Measurements from ENCODE around the gene HNMT. TPM values are rescaled to one million over a fixed set of nuclear protein-coding genes. Genes with fewer than 3 reads are reported as not detected.

HNMT gene
- total and polyA plus RNA-seq, 2 donors (not counting 1 experiment from before 2014, with no cell fraction given), result 0.24 TPM; not detected in 1

GRCh38 chr2:138035608-138036217 lies 71.4 kb downstream of the HNMT start:
- H3K27me3 Mint-ChIP-seq, result no peaks in the 10 kb centered on the region
- no peaks in the 10 kb centered on the region for H4K20me1 ChIP-seq (ENCODE audit: control insufficient read depth, insufficient read depth, low read length, poor library complexity, severe bottlenecking)
- no peak overlapping the region for H2AFZ ChIP-seq (ENCODE audit: insufficient read depth, low read depth, low read length, poor library complexity, severe bottlenecking)
- H3K9ac ChIP-seq (ENCODE audit: low read length), result no peak overlapping the region
- no peak overlapping the region for H3K27ac ChIP-seq (ENCODE audit: low read length in 2 of 2)
- ATAC-seq (ENCODE audit: low read depth) (no peak), DNase-seq (no peak)
- ChIA-PET CTCF (no interaction called here), POLR2A (no interaction called here)
- no peaks in the 10 kb centered on the region for H3K79me2 ChIP-seq (ENCODE audit: control insufficient read depth, insufficient read depth, low read length)
- TF ChIP-seq EZH2 (IDR thresholded peaks at IDR 0.05; ENCODE audit: borderline replicate concordance, insufficient read depth, low read depth, low read length, poor library complexity, severe bottlenecking) (no peak), CTCF (IDR thresholded peaks at IDR 0.05) (no peak)
- H3K4me2 ChIP-seq (replicated peaks; ENCODE audit: low read depth, low read length, poor library complexity, severe bottlenecking), result no peak overlapping the region
- no peak overlapping the region for H3K27ac Mint-ChIP-seq
- no peak overlapping the region for H3K4me3 ChIP-seq (ENCODE audit: control extremely low read depth in 1 of 5, extremely low read depth in 1 of 5, insufficient read depth in 1 of 5, low read depth in 2 of 5, low read length in 4 of 5)
- intact Hi-C loops (cut with micrococcal nuclease), result no loop called here
- no peaks in the 10 kb centered on the region for H3K9me3 ChIP-seq (ENCODE audit: control extremely low read depth in 1 of 3, control insufficient read depth in 2 of 3, insufficient read depth in 1 of 3, low read length in 2 of 3)
- no peaks in the 10 kb centered on the region for H3K27me3 ChIP-seq (replicated peaks in 1 of 4; ENCODE audit: control extremely low read depth in 1 of 4, control insufficient read depth in 3 of 4, insufficient read depth in 4 of 4, low read length in 3 of 4)
- no peaks in the 10 kb centered on the region for H3K36me3 ChIP-seq (replicated peaks in 1 of 2; ENCODE audit: control extremely low read depth in 1 of 2, control insufficient read depth in 1 of 2, extremely low read depth in 1 of 2, insufficient read depth in 2 of 2, low read length in 1 of 2)
- no peak overlapping the region for H3K4me3 Mint-ChIP-seq
- WGBS (ENCODE audit: insufficient coverage), result 78% methylated on average over 1 of the region's 4 CpGs
- H3K4me1 ChIP-seq (ENCODE audit: control insufficient read depth in 2 of 2, insufficient read depth in 2 of 2, low read length in 2 of 2), result no peaks in the 10 kb centered on the region
- no peaks in the 10 kb centered on the region for H3K4me1 Mint-ChIP-seq
- no peaks in the 10 kb centered on the region for H3K9me3 Mint-ChIP-seq (ENCODE audit: insufficient read depth)

- H3K27me3 Mint-ChIP-seq, result no peaks in the 10 kb centered on the region
- Histone ChIP-seq H3K9me3 (ENCODE audit: control extremely low read depth in 1 of 3, control insufficient read depth in 2 of 3, insufficient read depth in 1 of 3, low read length in 2 of 3) (no peaks in the 10 kb centered on the region), H2AFZ (ENCODE audit: insufficient read depth, low read depth, low read length, poor library complexity, severe bottlenecking) (no peak overlapping the region), H3K4me2 (replicated peaks; ENCODE audit: low read depth, low read length, poor library complexity, severe bottlenecking) (no peak overlapping the region), H3K4me3 (ENCODE audit: control extremely low read depth in 1 of 5, extremely low read depth in 1 of 5, insufficient read depth in 1 of 5, low read depth in 2 of 5, low read length in 4 of 5) (no peak overlapping the region), H3K27ac (ENCODE audit: low read length in 2 of 2) (no peak overlapping the region), H3K27me3 (replicated peaks in 1 of 4; ENCODE audit: control extremely low read depth in 1 of 4, control insufficient read depth in 3 of 4, insufficient read depth in 4 of 4, low read length in 3 of 4) (no peaks in the 10 kb centered on the region), H3K36me3 (replicated peaks in 1 of 2; ENCODE audit: control extremely low read depth in 1 of 2, control insufficient read depth in 1 of 2, extremely low read depth in 1 of 2, insufficient read depth in 2 of 2, low read length in 1 of 2) (no peaks in the 10 kb centered on the region), H3K79me2 (ENCODE audit: control insufficient read depth, insufficient read depth, low read length) (no peaks in the 10 kb centered on the region), H3K4me1 (ENCODE audit: control insufficient read depth in 2 of 2, insufficient read depth in 2 of 2, low read length in 2 of 2) (no peaks in the 10 kb centered on the region), H3K9ac (ENCODE audit: low read length) (no peak overlapping the region), H4K20me1 (ENCODE audit: control insufficient read depth, insufficient read depth, low read length, poor library complexity, severe bottlenecking) (no peaks in the 10 kb centered on the region)
- no peak overlapping the region for H3K27ac Mint-ChIP-seq
- DNase-seq, result no peak
- ATAC-seq (ENCODE audit: low read depth), result no peak
- no peaks in the 10 kb centered on the region for H3K9me3 Mint-ChIP-seq (ENCODE audit: insufficient read depth)
- H3K4me3 Mint-ChIP-seq, result no peak overlapping the region
- intact Hi-C loops (cut with micrococcal nuclease), result no loop called here
- no peaks in the 10 kb centered on the region for H3K4me1 Mint-ChIP-seq
- ChIA-PET POLR2A (no interaction called here), CTCF (no interaction called here)
- TF ChIP-seq CTCF (IDR thresholded peaks at IDR 0.05) (no peak), EZH2 (IDR thresholded peaks at IDR 0.05; ENCODE audit: borderline replicate concordance, insufficient read depth, low read depth, low read length, poor library complexity, severe bottlenecking) (no peak)
- WGBS (ENCODE audit: insufficient coverage), result no CpG with 5 or more reads among the region's 5 CpGs
Measured at GRCh38 chr2:138036522-138036921, 72.2 kb downstream of the HNMT start.

Data from B cell (primary cell).